ENCODE data around the gene TRIM28. TPM values are rescaled to one million over a fixed set of nuclear protein-coding genes. Genes with fewer than 3 reads are reported as not detected.

TRIM28 gene
- total RNA-seq, result 100 to 1,000 TPM; 358 to 381 TPM

GRCh38 chr19:58543826-58544590, at the start of gene TRIM28:
Gene TRIM28, plus strand, starts transcription at chr19:58544064. Its CDS starts 694 bp downstream, at chr19:58544758.

GRCh38 chr19:58511353-58512208, 32.3 kb upstream of the TRIM28 start, which contains the start of gene SLC27A5:
Gene SLC27A5, minus strand, starts transcription at chr19:58511992. Its CDS starts 37 bp downstream, at chr19:58511955.

GRCh38 chr19:58519355-58520256, 24.3 kb upstream of the TRIM28 start, which contains the start of gene ZBTB45:
Gene ZBTB45, minus strand, starts transcription at chr19:58519810. Its CDS starts 2,137 bp downstream, at chr19:58517673.

GRCh38 chr19:58554494-58555368, 10.9 kb downstream of the TRIM28 start, which contains the start of gene CHMP2A:
Gene CHMP2A, minus strand, starts transcription at chr19:58555105. Its CDS starts 893 bp downstream, at chr19:58554212.

GRCh38 chr19:58558066-58558622, 14.3 kb downstream of the TRIM28 start, which contains the start of gene UBE2M:
Gene UBE2M, minus strand, starts transcription at chr19:58558611. Its CDS starts 230 bp downstream, at chr19:58558381.

GRCh38 chr19:58572818-58573657, 29.2 kb downstream of the TRIM28 start, which contains the start of gene MZF1:
Gene MZF1, minus strand, starts transcription at chr19:58573335. Its CDS starts 1,946 bp downstream, at chr19:58571389.

Small RNA genes lying within 50 kb of the gene (microRNA-seq; reads per million reads assigned to microRNA genes)
- gene MIR6807 (ENCODE audit: borderline microRNAs expressed, borderline replicate concordance), result not detected

Other genes with a start within 250 kb of the TRIM28 start
- 10 to 100 TPM; 59.5 to 59.7 TPM for gene ERVK3-1, start 238.7 kb upstream of the TRIM28 start, total RNA-seq
- 1 to 10 TPM; 4.6 to 5.3 TPM for gene ZSCAN22, start 217.1 kb upstream of the TRIM28 start, total RNA-seq
- 1 to 10 TPM; 8.0 to 9.0 TPM for gene A1BG, start 190.6 kb upstream of the TRIM28 start, total RNA-seq
- 1 to 10 TPM; 1.5 to 2.1 TPM for gene ZNF497, start 181.3 kb upstream of the TRIM28 start, total RNA-seq
- 1 to 10 TPM; 1.8 to 2.3 TPM for gene ZNF837, start 163.0 kb upstream of the TRIM28 start, total RNA-seq
- 1,000 to 10,000 TPM; 1,327 to 1,390 TPM for gene RPS5, start 156.8 kb upstream of the TRIM28 start, total RNA-seq
- under 1 TPM; 0.31 to 0.35 TPM for gene RNF225, start 148.4 kb upstream of the TRIM28 start, total RNA-seq
- gene ZNF584, start 135.4 kb upstream of the TRIM28 start, total RNA-seq, result 1 to 10 TPM; 4.4 to 5.3 TPM
- 1 to 10 TPM; 4.9 to 5.5 TPM for gene ZNF132, start 103.9 kb upstream of the TRIM28 start, total RNA-seq
- gene ZNF324B, start 92.4 kb upstream of the TRIM28 start, total RNA-seq, result 10 to 100 TPM; 10.6 to 12.1 TPM
- 10 to 100 TPM; 13.5 to 13.7 TPM for gene ZNF324, start 77.0 kb upstream of the TRIM28 start, total RNA-seq
- gene ZNF446, start 67.7 kb upstream of the TRIM28 start, total RNA-seq, result 1 to 10 TPM; 8.5 to 8.7 TPM
- 10 to 100 TPM; 11.2 to 11.6 TPM for gene SLC27A5, start 32.1 kb upstream of the TRIM28 start, total RNA-seq
- 10 to 100 TPM; 15.0 to 16.1 TPM for gene ZBTB45, start 24.3 kb upstream of the TRIM28 start, total RNA-seq
- 100 to 1,000 TPM; 112 to 116 TPM for gene CHMP2A, start 11.0 kb downstream of the TRIM28 start, total RNA-seq
- gene UBE2M, start 14.5 kb downstream of the TRIM28 start, total RNA-seq, result 10 to 100 TPM; 62.2 to 69.2 TPM
- gene MZF1, start 29.3 kb downstream of the TRIM28 start, total RNA-seq, result 10 to 100 TPM; 32.9 to 39.7 TPM